GM12873 (cell line): ENCODE data around the gene BOD1.

Experiments used
- CTCF ChIP-seq: IDR thresholded peaks from 2 replicates; pipeline ENCODE4 v1.5.1; 2012; ENCODE audit warnings: low read depth, mild to moderate bottlenecking, moderate library complexity, low read length, control low read depth; ENCODE audit not compliant: insufficient read depth; ENCODE audit errors: missing control alignments

Gene BOD1

DNA sequence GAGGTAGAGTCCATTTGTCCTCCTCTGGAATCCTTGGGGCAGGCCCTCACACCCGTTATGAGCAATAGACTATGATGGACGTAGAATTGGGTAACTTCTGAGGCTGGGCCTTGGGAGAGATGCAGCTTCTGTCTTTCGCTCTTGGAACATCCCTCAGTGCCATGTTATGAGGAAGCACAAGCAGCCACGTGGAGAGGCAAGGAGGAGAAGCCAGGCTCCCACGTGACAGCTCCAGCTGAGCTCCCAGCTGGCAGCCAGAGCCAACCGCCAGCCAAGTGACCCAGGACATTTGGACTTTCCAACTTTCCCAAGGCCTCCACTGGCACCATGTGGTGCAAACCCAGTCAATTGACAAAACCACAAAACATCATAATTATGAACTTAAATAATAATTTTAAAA, 43.0 kb upstream of the BOD1 start:
- no peak for TF ChIP-seq CTCF

- no peak for TF ChIP-seq CTCF
Measured at GRCh38 chr5:173657741-173658356, 41.4 kb upstream of the BOD1 start.

DNA sequence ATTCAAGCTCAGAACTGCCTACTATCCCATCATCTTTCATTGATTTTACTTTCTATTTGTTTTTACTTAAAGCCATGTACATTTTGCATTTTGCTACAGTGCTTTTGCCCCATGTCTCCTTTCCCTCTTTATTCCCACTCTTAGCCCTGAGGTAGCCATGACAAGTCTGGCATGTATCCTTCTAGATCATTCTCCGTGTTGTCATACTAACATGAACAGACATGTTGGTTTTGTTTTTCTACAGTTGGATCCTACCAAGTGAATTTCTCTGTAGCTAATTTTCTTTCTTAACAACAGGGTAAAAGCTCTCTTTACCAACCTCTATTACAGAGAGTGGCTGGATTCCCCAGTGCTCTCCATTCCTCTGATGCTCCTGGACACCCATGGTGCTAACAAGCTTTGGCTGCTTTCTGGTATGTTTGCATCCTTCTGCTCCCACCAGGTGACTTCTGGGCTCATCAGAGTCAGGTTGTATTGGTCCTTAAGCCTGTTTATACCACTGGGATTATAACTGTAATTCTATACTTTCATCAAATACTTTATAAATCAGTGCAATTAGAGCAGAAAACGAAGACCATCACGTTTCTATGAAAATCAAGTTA, 38.8 kb upstream of the BOD1 start:
- no peak for TF ChIP-seq CTCF

- no peak for TF ChIP-seq CTCF
Measured at GRCh38 chr5:173653822-173654523, 37.5 kb upstream of the BOD1 start.

- no peak for TF ChIP-seq CTCF
Measured at GRCh38 chr5:173648308-173648866, 31.9 kb upstream of the BOD1 start.

DNA sequence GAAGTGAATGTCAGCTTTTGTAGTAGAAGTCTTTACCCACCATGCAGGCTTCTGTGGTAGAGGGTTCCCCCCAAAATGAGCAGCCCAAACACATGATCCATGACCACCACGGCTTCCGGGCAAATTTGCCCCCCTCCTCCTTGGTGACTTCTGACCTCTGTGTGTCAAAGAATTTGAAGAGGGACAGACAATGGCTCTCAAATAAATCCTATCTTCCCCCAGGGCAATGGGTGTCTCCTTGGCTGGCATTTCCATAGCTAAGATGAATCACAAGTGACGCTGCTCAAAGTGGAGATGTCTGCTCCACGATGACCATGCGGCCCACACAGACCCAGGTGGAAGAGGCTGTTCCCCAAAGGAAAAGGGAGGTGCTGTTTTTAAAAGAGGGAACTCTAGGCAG, 30.2 kb upstream of the BOD1 start:
- TF ChIP-seq CTCF, result no peak

DNA sequence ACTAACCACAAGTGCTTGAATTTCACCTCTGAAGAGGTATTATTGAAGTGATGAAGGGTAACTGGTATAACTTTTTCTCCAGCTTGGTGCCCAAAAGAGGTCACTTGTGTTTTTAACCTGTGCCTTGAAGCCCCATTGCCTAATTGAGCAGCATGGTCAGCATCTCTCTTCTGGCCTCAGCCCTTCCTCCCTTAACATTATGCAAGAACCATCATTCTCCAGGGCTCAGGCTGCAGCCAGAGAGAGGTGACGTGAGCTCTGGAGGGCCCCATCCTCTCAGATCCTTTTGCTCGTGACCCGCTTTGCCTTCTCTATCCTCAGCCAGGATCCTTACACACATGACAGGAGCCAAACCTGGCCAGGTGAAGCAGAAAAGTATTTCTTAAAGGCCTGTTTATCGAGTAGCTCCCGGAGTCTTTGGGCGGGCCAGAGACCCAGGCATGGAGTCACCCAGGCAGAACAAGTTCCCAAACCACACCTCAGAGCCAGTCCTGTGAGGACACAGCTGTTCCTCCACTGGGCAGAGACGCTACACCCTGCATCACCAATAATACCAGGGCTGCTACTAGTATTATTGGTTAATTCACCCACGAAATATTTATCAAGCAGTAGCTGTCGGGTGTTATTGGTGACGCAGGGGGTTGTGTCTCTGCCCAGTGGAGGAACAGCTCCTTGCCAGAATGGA, 29.6 kb upstream of the BOD1 start:
- no peak for TF ChIP-seq CTCF
